A549 (cell line): ENCODE data around the gene GAN. TPM values are rescaled to one million over a fixed set of nuclear protein-coding genes. Genes with fewer than 3 reads are reported as not detected.

ENCODE experiments used
- ATAC-seq, 2 experiments: fragments of 200-7000 bp in 1 of 2; fragments of >200 bp in 1 of 2; cut with Nextera tagmentation in 1 of 2; cut with Tn5 transposase in 1 of 2; 3 replicates each; pipeline versions ENCODE4 v1.8.0 to v1.9.1; 2018 to 2020; ENCODE audit warnings: mild to moderate bottlenecking in 1 of 2, moderate library complexity in 1 of 2
- CTCF ChIA-PET: fragments of 300-600 bp; sonication (Branson Sonifier 250); formaldehyde crosslinking; extraction: SDS; loops from one replicate; lab custom pipeline; 2021; ENCODE audit warnings: antibody characterized with exemption, inconsistent platforms; lab: Yijun Ruan, JAX
- POLR2A ChIA-PET: fragments of 350-600 bp; formaldehyde crosslinking; extraction: SDS; loops from one replicate; lab custom pipeline; 2021; ENCODE audit warnings: antibody characterized with exemption, inconsistent platforms; lab: Yijun Ruan, JAX
- DNase-seq, 2 experiments: peaks; one replicate each; pipeline versions ENCODE4 v3.0.0 to v3.0.0-alpha.2; 2011 to 2016; ENCODE audit warnings: low read depth in 1 of 2, low spot score in 1 of 2
- FAIRE-seq: peaks from 2 replicates; lab custom pipeline; 2011; peaks lifted over from hg19 to GRCh38; lab: Jason Lieb, UNC
- H3K27ac ChIP-seq, 2 experiments: fragments of >200 bp; sonication (Bioruptor Twin); formaldehyde crosslinking; 3 replicates each; pipeline ENCODE4 v1.5.1; 2016 to 2017
- H3K4me1 ChIP-seq: fragments of >200 bp; sonication (Bioruptor Twin); formaldehyde crosslinking; 3 replicates; pipeline ENCODE4 v1.6.1; 2016
- H3K4me2 ChIP-seq: fragments of >200 bp; sonication (Bioruptor Twin); formaldehyde crosslinking; 3 replicates; pipeline ENCODE4 v1.6.1; 2016
- H3K4me3 ChIP-seq: fragments of >200 bp; sonication (Bioruptor Twin); formaldehyde crosslinking; 3 replicates; pipeline ENCODE4 v1.5.1; 2016
- H3K9me3 ChIP-seq: fragments of >200 bp; sonication (Bioruptor Twin); formaldehyde crosslinking; 3 replicates; pipeline ENCODE4 v1.6.1; 2016
- ATOH8 ChIP-seq: fragments of 250-450 bp; sonication (Bioruptor Pico); IDR thresholded peaks from 2 replicates; pipeline ENCODE4 v1.5.0; 2020; ENCODE audit warnings: low read depth, mild to moderate bottlenecking, moderate library complexity
- BCL3 ChIP-seq: fragments of >200 bp; sonication (Bioruptor Twin); formaldehyde crosslinking; IDR thresholded peaks from 3 replicates; pipeline ENCODE4 v1.6.1; 2016
- CHD2 ChIP-seq: fragments of 150-350 bp; IDR thresholded peaks from 2 replicates; pipeline ENCODE4 v1.6.1; 2014; ENCODE audit warnings: low read length; ENCODE audit not compliant: partially characterized antibody
- CTCF ChIP-seq: fragments of >200 bp; sonication (Bioruptor Twin); formaldehyde crosslinking; IDR thresholded peaks from 3 replicates; pipeline ENCODE4 v1.5.1; 2016
- ESRRA ChIP-seq: fragments of 150-350 bp; IDR thresholded peaks from 2 replicates; pipeline ENCODE4 v1.6.1; 2014; ENCODE audit warnings: mild to moderate bottlenecking, low read length, borderline replicate concordance
- FOXS1 ChIP-seq: fragments of 250-450 bp; sonication (Bioruptor Pico); IDR thresholded peaks from 2 replicates; pipeline ENCODE4 v1.5.0; 2020; ENCODE audit warnings: mild to moderate bottlenecking, moderate library complexity
- HOXB5 ChIP-seq: fragments of 250-450 bp; sonication (Bioruptor Pico); IDR thresholded peaks from 2 replicates; pipeline ENCODE4 v1.5.0; 2020; ENCODE audit warnings: mild to moderate bottlenecking, moderate library complexity
- JUNB ChIP-seq: fragments of >200 bp; sonication (Bioruptor Twin); formaldehyde crosslinking; IDR thresholded peaks from 2 replicates; pipeline ENCODE4 v1.6.1; 2016
- KDM5A ChIP-seq: fragments of 200-600 bp; sonication (generic); IDR thresholded peaks from 2 replicates; pipeline ENCODE4 v1.6.1; 2016; ENCODE audit warnings: antibody characterized with exemption, mild to moderate bottlenecking
- MAFK ChIP-seq: fragments of 450-650 bp; IDR thresholded peaks from 2 replicates; pipeline ENCODE4 v1.6.1; 2014; ENCODE audit not compliant: partially characterized antibody
- MAZ ChIP-seq: fragments of 150-350 bp; IDR thresholded peaks from 2 replicates; pipeline ENCODE4 v1.6.1; 2014; ENCODE audit warnings: antibody characterized with exemption, low read depth, low read length, borderline replicate concordance
- RAD21 ChIP-seq, 2 experiments: fragments of >200 bp in 1 of 2; sonication (Bioruptor Twin) in 1 of 2; formaldehyde crosslinking in 1 of 2; IDR thresholded peaks in 1 of 2; conservative IDR thresholded peaks in 1 of 2; 2 replicates in 1 of 2; 3 replicates in 1 of 2; pipeline ENCODE4 v1.6.1; 2012 to 2018; ENCODE audit warnings: inconsistent platforms in 1 of 2
- RARB ChIP-seq: fragments of 250-450 bp; sonication (Bioruptor Pico); IDR thresholded peaks from 2 replicates; pipeline ENCODE4 v1.8.0; 2021; ENCODE audit warnings: mild to moderate bottlenecking, moderate library complexity
- SMC3 ChIP-seq: fragments of >200 bp; sonication (Bioruptor Twin); formaldehyde crosslinking; IDR thresholded peaks from 3 replicates; pipeline ENCODE4 v1.6.1; 2018; ENCODE audit warnings: inconsistent platforms
- SREBF2 ChIP-seq: fragments of 450-650 bp; IDR thresholded peaks from 2 replicates; pipeline ENCODE4 v1.6.1; 2014; ENCODE audit warnings: mild to moderate bottlenecking, moderate library complexity
- ZFP36 ChIP-seq: fragments of 450-650 bp; IDR thresholded peaks from 2 replicates; pipeline ENCODE4 v1.6.1; 2014; ENCODE audit warnings: borderline replicate concordance; ENCODE audit not compliant: partially characterized antibody
- ZNF302 ChIP-seq: fragments of 250-450 bp; sonication (Bioruptor Pico); IDR thresholded peaks from 2 replicates; pipeline ENCODE4 v1.9.0; 2021; ENCODE audit warnings: inconsistent platforms, mild to moderate bottlenecking, moderate library complexity
- ZSCAN20 ChIP-seq: fragments of 250-450 bp; sonication (Bioruptor Pico); IDR thresholded peaks from 2 replicates; pipeline ENCODE4 v1.8.0; 2022; ENCODE audit warnings: mild to moderate bottlenecking, moderate library complexity
- WGBS: methylation state at CpG from one replicate; pipeline ENCODE4 v1.1.6; 2017; ENCODE audit errors: missing lambda C conversion rate; 5-methylcytosine and 5-hydroxymethylcytosine counted together
- polyA plus RNA-seq, 4 experiments: library from polyadenylated mRNA; depleted of rRNA in 3 of 4; stranded (reverse); fragments of >200 nt; fragmentation: RNase III in 1 of 4; extraction: RNeasy Plus Mini Kit Qiagen cat#74134 plus additional on column Dnase treatment in 1 of 4; gene quantifications; 2 replicates in 3 of 4; 3 replicates in 1 of 4; pipeline ENCODE4 v1.2.3, GENCODE V29; 2011 to 2017

Gene GAN
- polyA plus RNA-seq, 2 of the 4 experiments (the other 2 are of a cell fraction), result 2.8 to 8.1 TPM

- H3K27ac ChIP-seq, result peak overlapping the region; percentile 31 to 61; a peak in 5 of 6 replicates
These were observed 51.7 kb downstream of the GAN start for GRCh38 chr16:81366316-81366932.

GRCh38 chr16:81367821-81368220, 53.1 kb downstream of the GAN start:
- TF ChIP-seq ZNF302 (no peak), FOXS1 (CRISPR knock-in tag) (no peak), RAD21 (conservative IDR thresholded peaks at IDR 0.05 in 1 of 2, IDR thresholded peaks at IDR 0.05 in 1 of 2) (no peak), HOXB5 (CRISPR knock-in tag) (no peak), BCL3 (no peak), ATOH8 (CRISPR knock-in tag) (no peak), SREBF2 (no peak), MAZ (no peak), ZFP36 (no peak), KDM5A (no peak)
- ChIA-PET POLR2A (no interaction called here), CTCF (interaction anchor here (1.0 to 7.7 kb wide), 11 partner anchors 8 to 368 kb away, joined by 3 to 91 read pairs (median 7); no protein-coding TSS in a partner anchor)
- no peak for ATAC-seq
- no peak for DNase-seq
- 94% methylated on average over 6 of the region's 6 CpGs for WGBS
- Histone ChIP-seq H3K4me2 (no peak overlapping the region), H3K27ac (no peak overlapping the region; a peak in 1 of 6 replicates), H3K9me3 (no peaks in the 10 kb centered on the region), H3K4me1 (0 out of 3 replicates have a peak, but pooled peaks cover 4% of the 10 kb centered on the region), H3K4me3 (no peak overlapping the region)
- FAIRE-seq, result no peak

More at GRCh38 chr16:81366316-81366932, 51.7 kb downstream of the GAN start:
- no peak overlapping the region for H3K4me2 ChIP-seq
- no peak overlapping the region for H3K4me3 ChIP-seq
- WGBS, result 47% methylated on average over 12 of the region's 12 CpGs
- H3K9me3 ChIP-seq, result no peaks in the 10 kb centered on the region
- FAIRE-seq (peak; percentile 90), DNase-seq (peak; percentile 40 to 67), ATAC-seq (peak; percentile 80 to 88)
- CTCF ChIA-PET, result interaction anchor here (0.7 to 7.7 kb wide), 40 partner anchors 9 to 508 kb away, joined by 3 to 91 read pairs (median 5); no protein-coding TSS in a partner anchor
- POLR2A ChIA-PET, result no interaction called here
- 0 out of 3 replicates have a peak, but pooled peaks cover 4% of the 10 kb centered on the region for H3K4me1 ChIP-seq
- no peak for TF ChIP-seq SREBF2
- no peak for TF ChIP-seq ESRRA
- no peak for TF ChIP-seq JUNB
- TF ChIP-seq ATOH8 (CRISPR knock-in tag), result no peak
- TF ChIP-seq CTCF, result peak; percentile 90
- TF ChIP-seq SMC3, result peak; percentile 91
- no peak for TF ChIP-seq CHD2
- no peak for TF ChIP-seq RARB (CRISPR knock-in tag)
- TF ChIP-seq ZSCAN20 (CRISPR knock-in tag), result no peak
- TF ChIP-seq MAFK, result peak; percentile 92
- no peak for TF ChIP-seq FOXS1 (CRISPR knock-in tag)
- TF ChIP-seq RAD21 (conservative IDR thresholded peaks at IDR 0.05 in 1 of 2, IDR thresholded peaks at IDR 0.05 in 1 of 2), result peak; percentile 93 to 94
- TF ChIP-seq HOXB5 (CRISPR knock-in tag), result no peak
